GM19240 (cell line): ENCODE data around the gene NRG3.
"Not testable (repeated sequence)": the region's sequence is repeated elsewhere in the genome, so short reads cannot be mapped to it uniquely, and the experiment has no call there.

Experiments
- DNase-seq: peaks from one replicate; pipeline ENCODE4 v3.0.0; 2011; ENCODE audit warnings: low spot score; ENCODE audit not compliant: insufficient read length

NRG3 gene

GRCh38 chr10:82889728-82890127, 1014.7 kb downstream of the NRG3 start:
- no peak for DNase-seq

- no peak for DNase-seq
These were observed 1015.6 kb downstream of the NRG3 start for GRCh38 chr10:82890573-82890972.

- no peak for DNase-seq
These were observed 1033.1 kb downstream of the NRG3 start for GRCh38 chr10:82908096-82908495.

GRCh38 chr10:82908751-82909150, 1033.8 kb downstream of the NRG3 start:
- DNase-seq, result no peak

GRCh38 chr10:82910301-82910700, 1035.3 kb downstream of the NRG3 start:
- DNase-seq, result no peak

GRCh38 chr10:82914655-82915136, 1039.7 kb downstream of the NRG3 start:
- no peak for DNase-seq

GRCh38 chr10:82916941-82917340, 1041.9 kb downstream of the NRG3 start:
- no peak for DNase-seq

- DNase-seq, result no peak
These were observed 1043.0 kb downstream of the NRG3 start for GRCh38 chr10:82918022-82918421.

GRCh38 chr10:82922046-82922445, 1047.1 kb downstream of the NRG3 start:
- DNase-seq, result no peak

GRCh38 chr10:82922755-82923154, 1047.8 kb downstream of the NRG3 start:
- DNase-seq, result no peak

GRCh38 chr10:82924711-82925110, 1049.7 kb downstream of the NRG3 start:
- no peak for DNase-seq

GRCh38 chr10:82925547-82925946, 1050.6 kb downstream of the NRG3 start:
- no peak for DNase-seq

- DNase-seq, result no peak
These were observed 1057.5 kb downstream of the NRG3 start for GRCh38 chr10:82932451-82932850.

- no peak for DNase-seq
These were observed 1059.4 kb downstream of the NRG3 start for GRCh38 chr10:82934429-82934828.

GRCh38 chr10:82934947-82935346, 1060.0 kb downstream of the NRG3 start:
- no peak for DNase-seq

GRCh38 chr10:82938331-82938730, 1063.3 kb downstream of the NRG3 start:
- DNase-seq, result no peak

GRCh38 chr10:82942286-82943099, 1067.5 kb downstream of the NRG3 start:
- no peak for DNase-seq

GRCh38 chr10:82943142-82943541, 1068.1 kb downstream of the NRG3 start:
- no peak for DNase-seq

- DNase-seq, result no peak
These were observed 1075.0 kb downstream of the NRG3 start for GRCh38 chr10:82949816-82950575.

- no peak for DNase-seq
These were observed 1078.3 kb downstream of the NRG3 start for GRCh38 chr10:82953331-82953730.

- no peak for DNase-seq
These were observed 1078.9 kb downstream of the NRG3 start for GRCh38 chr10:82953909-82954308.

GRCh38 chr10:82960421-82961060, 1085.5 kb downstream of the NRG3 start:
- DNase-seq, result not testable (repeated sequence)
